Mesothelial cell of epicardium (in vitro differentiated cells): ENCODE measurements around the gene ZDHHC14. TPM values are rescaled to one million over a fixed set of nuclear protein-coding genes. Genes with fewer than 3 reads are reported as not detected.

Experiments
- DNase-seq, 2 experiments: peaks; one replicate each; pipeline ENCODE4 v3.0.0; 2021; ENCODE audit warnings: low spot score in 2 of 2; ENCODE audit not compliant: unreplicated experiment in 2 of 2
- H3K27ac Mint-ChIP-seq: 2 replicates; pipeline ENCODE4 v1.8.0; 2021; ENCODE audit warnings: mixed read lengths
- H3K27me3 Mint-ChIP-seq: 2 replicates; pipeline ENCODE4 v1.8.0; 2021; ENCODE audit warnings: low read depth, mixed read lengths
- H3K36me3 Mint-ChIP-seq: 2 replicates; pipeline ENCODE4 v1.8.0; 2021; ENCODE audit warnings: mixed read lengths
- H3K4me1 Mint-ChIP-seq: 2 replicates; pipeline ENCODE4 v1.8.0; 2021; ENCODE audit warnings: mixed read lengths
- H3K4me3 Mint-ChIP-seq: 2 replicates; pipeline ENCODE4 v1.8.0; 2021; ENCODE audit warnings: mild to moderate bottlenecking, moderate library complexity, mixed read lengths
- H3K9me3 Mint-ChIP-seq: 2 replicates; pipeline ENCODE4 v1.8.0; 2021; ENCODE audit warnings: mixed read lengths
- CTCF ChIP-seq: fragments of 200-600 bp; sonication (generic); IDR thresholded peaks from one replicate; pipeline ENCODE4 v1.5.0; 2021; ENCODE audit warnings: antibody characterized with exemption; ENCODE audit not compliant: unreplicated experiment
- total RNA-seq: library from RNA; stranded (reverse); gene quantifications from 3 replicates; pipeline ENCODE4 v1.2.1, GENCODE V29; 2021

ZDHHC14 gene
- total RNA-seq, 1 donor from 2014 or later = 11.3 TPM

DNA sequence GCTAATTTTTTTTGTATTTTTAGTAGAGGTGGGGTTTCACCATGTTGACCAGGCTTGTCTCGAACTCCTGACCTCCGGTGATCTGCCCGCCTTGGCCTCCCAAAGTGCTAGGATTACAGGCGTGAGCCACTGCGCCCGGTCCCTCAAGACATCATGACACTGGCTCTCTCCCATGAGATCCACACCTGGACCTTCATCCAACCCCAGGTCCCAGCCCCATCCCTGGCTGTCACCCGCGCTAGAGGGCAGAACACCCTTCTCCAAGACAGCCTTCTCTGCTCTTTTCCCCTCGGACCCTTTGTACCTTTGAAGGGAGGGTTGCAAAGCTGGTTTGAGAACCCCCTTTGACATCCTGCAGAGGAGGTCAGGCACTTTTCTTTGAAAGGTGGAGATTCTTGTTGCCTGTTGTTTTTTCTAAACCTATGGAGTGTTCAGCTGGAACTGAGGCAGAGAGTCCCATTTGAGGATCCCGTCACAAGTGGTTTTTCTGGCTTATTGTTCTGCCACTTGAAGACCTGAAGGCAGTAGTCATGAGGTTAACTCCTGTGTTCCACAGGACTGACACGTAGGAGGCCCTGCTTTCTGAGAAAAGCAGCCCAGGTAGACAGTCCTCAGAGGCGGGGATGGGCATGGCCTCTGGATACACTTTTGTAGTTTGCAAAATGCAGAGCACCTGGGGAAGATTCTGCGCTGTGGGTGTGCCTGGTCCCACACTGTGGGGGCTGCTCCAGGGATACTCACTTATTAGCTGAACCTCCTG lies 270.9 kb downstream of the ZDHHC14 start:
- peaks cover 2% of the 10 kb centered on the region for H3K27me3 Mint-ChIP-seq
- H3K27ac Mint-ChIP-seq = no peak overlapping the region
- TF ChIP-seq CTCF = no peak
- H3K36me3 Mint-ChIP-seq = peaks cover 9% of the 10 kb centered on the region
- H3K4me3 Mint-ChIP-seq = no peak overlapping the region
- H3K9me3 Mint-ChIP-seq = no peaks in the 10 kb centered on the region
- H3K4me1 Mint-ChIP-seq = peaks cover 16% of the 10 kb centered on the region
- no peak for DNase-seq

GRCh38 chr6:157652601-157653363 lies 271.8 kb downstream of the ZDHHC14 start:
- Mint-ChIP-seq H3K4me3 (no peak overlapping the region), H3K9me3 (no peaks in the 10 kb centered on the region), H3K4me1 (peaks cover 16% of the 10 kb centered on the region), H3K36me3 (peaks cover 4% of the 10 kb centered on the region), H3K27me3 (peaks cover 2% of the 10 kb centered on the region), H3K27ac (no peak overlapping the region)
- DNase-seq = no peak
- TF ChIP-seq CTCF = no peak

DNA sequence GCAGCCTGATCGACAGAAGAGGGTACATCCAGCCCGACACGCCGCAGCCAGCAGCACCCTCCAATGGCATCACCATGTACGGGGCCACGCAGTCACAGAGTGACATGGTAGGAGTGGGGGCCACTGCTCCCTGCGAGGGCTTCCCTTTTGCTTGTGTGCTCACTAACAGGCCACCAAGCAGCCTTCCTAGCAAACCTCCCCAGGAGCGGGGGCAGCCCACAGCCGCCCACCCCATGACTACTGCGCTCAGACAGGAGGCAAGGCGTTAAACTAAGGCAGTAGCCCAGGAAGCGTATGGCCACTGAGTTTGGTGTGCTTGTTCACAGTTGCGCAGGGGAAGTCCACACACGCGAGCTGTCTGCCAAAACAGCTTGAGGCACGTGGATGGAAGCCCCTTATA lies 272.5 kb downstream of the ZDHHC14 start:
- peaks cover 4% of the 10 kb centered on the region for H3K36me3 Mint-ChIP-seq
- no peak for DNase-seq
- no peak overlapping the region for H3K4me3 Mint-ChIP-seq
- no peak overlapping the region for H3K27ac Mint-ChIP-seq
- H3K9me3 Mint-ChIP-seq = no peaks in the 10 kb centered on the region
- TF ChIP-seq CTCF = no peak
- peaks cover 2% of the 10 kb centered on the region for H3K27me3 Mint-ChIP-seq
- H3K4me1 Mint-ChIP-seq = peaks cover 10% of the 10 kb centered on the region

DNA sequence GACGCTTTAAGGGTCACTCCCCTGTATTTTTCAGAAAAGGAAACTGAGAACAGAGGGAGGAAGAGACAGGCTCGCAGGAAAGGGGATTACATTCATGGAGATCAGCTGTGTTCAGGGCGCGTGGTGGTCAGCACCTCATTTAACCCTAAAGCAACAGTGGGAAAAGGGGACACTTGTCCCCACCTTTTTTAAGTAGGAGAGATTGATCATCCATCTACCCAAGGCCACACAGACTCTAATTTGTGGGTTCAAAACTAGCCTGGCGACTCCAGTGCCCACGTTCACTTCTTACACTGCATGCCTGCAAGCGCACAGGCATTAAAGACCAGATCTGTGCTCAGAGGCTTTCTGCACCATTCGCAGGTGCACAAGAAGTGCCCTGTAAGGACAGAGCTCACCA lies 274.1 kb downstream of the ZDHHC14 start:
- H3K27ac Mint-ChIP-seq = no peak overlapping the region
- H3K36me3 Mint-ChIP-seq = peaks cover 4% of the 10 kb centered on the region
- no peak overlapping the region for H3K4me3 Mint-ChIP-seq
- H3K4me1 Mint-ChIP-seq = peaks cover 4% of the 10 kb centered on the region
- TF ChIP-seq CTCF = no peak
- H3K27me3 Mint-ChIP-seq = peaks cover 2% of the 10 kb centered on the region
- no peaks in the 10 kb centered on the region for H3K9me3 Mint-ChIP-seq
- DNase-seq = no peak

DNA sequence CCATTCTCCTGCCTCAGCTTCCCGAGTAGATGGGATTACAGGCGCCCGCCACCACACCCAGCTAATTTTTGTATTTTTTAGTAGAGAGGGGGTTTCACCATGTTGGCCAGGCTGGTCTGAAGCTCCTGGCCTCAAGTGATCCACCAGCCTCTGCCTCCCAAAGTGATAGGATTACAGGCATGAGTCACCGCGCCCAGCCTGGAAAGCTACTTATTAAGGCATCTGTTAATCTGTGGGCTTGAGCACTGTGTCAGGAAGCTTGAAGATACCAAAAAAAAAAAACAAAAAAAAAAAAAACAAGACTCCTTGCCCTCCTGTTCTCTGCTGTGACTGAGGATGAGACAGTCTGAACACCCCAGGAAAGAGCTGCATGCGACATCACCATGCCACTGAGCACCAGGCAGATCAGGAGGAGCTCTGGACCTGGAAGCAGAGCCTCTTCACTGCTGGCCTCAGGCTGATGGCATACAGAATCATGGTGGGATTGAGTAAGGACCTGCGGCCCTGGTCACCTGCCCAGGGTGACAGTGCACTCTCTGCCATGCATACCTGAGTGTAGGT lies 275.5 kb downstream of the ZDHHC14 start:
- Mint-ChIP-seq H3K27ac (no peak overlapping the region), H3K4me1 (peaks cover 4% of the 10 kb centered on the region), H3K27me3 (no peaks in the 10 kb centered on the region), H3K36me3 (peaks cover 2% of the 10 kb centered on the region), H3K9me3 (no peaks in the 10 kb centered on the region), H3K4me3 (no peak overlapping the region)
- DNase-seq = no peak
- TF ChIP-seq CTCF = no peak
